Fibroblast of lung (primary cell): Measurements from ENCODE around the gene SCML2. TPM values are rescaled to one million over a fixed set of nuclear protein-coding genes. Genes with fewer than 3 reads are reported as not detected.

Experiments
- DNase-seq, 2 donors: peaks; one replicate each; pipeline versions ENCODE4 v3.0.0 to v3.0.0-alpha.2; 2010; ENCODE audit warnings: low read depth in 2 of 2
- H2AFZ ChIP-seq: 2 replicates; pipeline ENCODE4 v1.5.1; 2012; ENCODE audit warnings: low read length, control low read depth, inconsistent platforms
- H3K27ac ChIP-seq: 2 replicates; pipeline ENCODE4 v1.5.1; 2011; ENCODE audit warnings: low read length, control low read depth; ENCODE audit not compliant: insufficient read depth
- H3K27me3 ChIP-seq: 2 replicates; pipeline ENCODE4 v1.5.1; 2011; ENCODE audit warnings: mild to moderate bottlenecking, low read length; ENCODE audit not compliant: control insufficient read depth, insufficient read depth
- H3K36me3 ChIP-seq: 2 replicates; pipeline ENCODE4 v1.5.1; 2011; ENCODE audit warnings: low read length; ENCODE audit not compliant: control insufficient read depth, insufficient read depth
- H3K4me1 ChIP-seq: 2 replicates; pipeline ENCODE4 v1.5.1; 2011; ENCODE audit warnings: low read length; ENCODE audit not compliant: control insufficient read depth, insufficient read depth; ENCODE audit errors: extremely low read depth
- H3K4me2 ChIP-seq: 2 replicates; pipeline ENCODE4 v1.5.1; 2011; ENCODE audit warnings: low read length, control low read depth; ENCODE audit not compliant: insufficient read depth; ENCODE audit errors: extremely low read depth
- H3K4me3 ChIP-seq, 4 experiments: fragments of 200-600 bp in 1 of 4; sonication (generic) in 1 of 4; replicated peaks in 1 of 4; 2 replicates each; pipeline ENCODE4 v1.5.1; 2011 to 2016; ENCODE audit warnings: low read length in 4 of 4, low read depth in 3 of 4, mild to moderate bottlenecking in 3 of 4, control low read depth in 2 of 4, inconsistent platforms in 1 of 4, mixed read lengths in 1 of 4; ENCODE audit not compliant: insufficient read depth in 1 of 4; ENCODE audit errors: control extremely low read depth in 1 of 4
- H3K79me2 ChIP-seq: 2 replicates; pipeline ENCODE4 v1.5.1; 2012; ENCODE audit warnings: mild to moderate bottlenecking, low read length, inconsistent platforms; ENCODE audit not compliant: control insufficient read depth, insufficient read depth
- H3K9ac ChIP-seq: 2 replicates; pipeline ENCODE4 v1.5.1; 2011; ENCODE audit warnings: mild to moderate bottlenecking, low read length, control low read depth; ENCODE audit not compliant: insufficient read depth
- H3K9me3 ChIP-seq: 2 replicates; pipeline ENCODE4 v1.5.1; 2012; ENCODE audit warnings: low read depth, low read length; ENCODE audit not compliant: control insufficient read depth, insufficient read depth
- H4K20me1 ChIP-seq: 2 replicates; pipeline ENCODE4 v1.5.1; 2011; ENCODE audit warnings: low read length; ENCODE audit not compliant: control insufficient read depth, insufficient read depth; ENCODE audit errors: extremely low read depth
- EZH2 ChIP-seq: IDR thresholded peaks from 2 replicates; pipeline ENCODE4 v1.5.1; 2012; ENCODE audit warnings: low read length, control low read depth, mild to moderate bottlenecking; ENCODE audit errors: missing control alignments
- polyA plus RNA-seq, 2 donors: library from polyadenylated mRNA; depleted of rRNA in 1 of 2; stranded (reverse) in 1 of 2; unstranded in 1 of 2; fragments of >200 nt; gene quantifications; 2 replicates each; pipeline ENCODE4 v1.2.1, GENCODE V29; 2011 to 2012; ENCODE audit warnings: missing spikeins in 1 of 2
- total RNA-seq: library from RNA; depleted of rRNA; stranded (reverse); fragments of >200 nt; gene quantifications from 2 replicates; pipeline ENCODE4 v1.2.1, GENCODE V29; 2014
- TF ChIP-seq, protein P1 (sequence below), 2 donors: IDR thresholded peaks in 1 of 2; conservative IDR thresholded peaks in 1 of 2; 1 replicate in 1 of 2; 2 replicates in 1 of 2; pipeline ENCODE4 v1.5.1; 2011 to 2012; ENCODE audit warnings: low read length in 2 of 2, control low read depth in 1 of 2, inconsistent platforms in 1 of 2, low read depth in 1 of 2, mild to moderate bottlenecking in 1 of 2

Gene SCML2
- total and polyA plus RNA-seq, 2 donors (not counting 1 experiment from before 2014, with no cell fraction given): 1.7 to 1.8 TPM

DNA sequence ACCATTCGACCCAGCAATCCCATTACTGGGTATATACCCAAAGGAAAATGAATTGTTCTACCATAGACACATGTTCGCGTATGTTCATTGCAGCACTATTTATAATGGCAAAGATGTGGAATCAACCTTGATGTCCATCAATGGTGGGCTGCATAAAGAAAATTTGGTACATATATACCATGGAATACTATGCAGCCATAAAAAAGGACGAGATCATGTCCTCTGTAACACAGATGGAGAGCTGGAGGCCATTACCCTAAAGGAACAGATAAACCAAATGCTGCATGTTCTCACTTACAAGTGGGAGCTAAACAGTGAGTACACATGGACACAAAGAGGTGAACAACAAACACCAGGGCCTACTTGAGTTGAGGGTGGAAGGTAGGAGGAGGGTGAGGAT is 45.1 kb downstream of the SCML2 start:
- Histone ChIP-seq H3K4me3 (no peak overlapping the region), H3K4me2 (no peak overlapping the region), H2AFZ (no peak overlapping the region), H3K27ac (no peak overlapping the region), H4K20me1 (no peaks in the 10 kb centered on the region), H3K79me2 (no peaks in the 10 kb centered on the region), H3K4me1 (no peaks in the 10 kb centered on the region), H3K36me3 (no peaks in the 10 kb centered on the region), H3K9ac (no peak overlapping the region), H3K27me3 (no peaks in the 10 kb centered on the region), H3K9me3 (no peaks in the 10 kb centered on the region)
- TF ChIP-seq, protein P1, sequence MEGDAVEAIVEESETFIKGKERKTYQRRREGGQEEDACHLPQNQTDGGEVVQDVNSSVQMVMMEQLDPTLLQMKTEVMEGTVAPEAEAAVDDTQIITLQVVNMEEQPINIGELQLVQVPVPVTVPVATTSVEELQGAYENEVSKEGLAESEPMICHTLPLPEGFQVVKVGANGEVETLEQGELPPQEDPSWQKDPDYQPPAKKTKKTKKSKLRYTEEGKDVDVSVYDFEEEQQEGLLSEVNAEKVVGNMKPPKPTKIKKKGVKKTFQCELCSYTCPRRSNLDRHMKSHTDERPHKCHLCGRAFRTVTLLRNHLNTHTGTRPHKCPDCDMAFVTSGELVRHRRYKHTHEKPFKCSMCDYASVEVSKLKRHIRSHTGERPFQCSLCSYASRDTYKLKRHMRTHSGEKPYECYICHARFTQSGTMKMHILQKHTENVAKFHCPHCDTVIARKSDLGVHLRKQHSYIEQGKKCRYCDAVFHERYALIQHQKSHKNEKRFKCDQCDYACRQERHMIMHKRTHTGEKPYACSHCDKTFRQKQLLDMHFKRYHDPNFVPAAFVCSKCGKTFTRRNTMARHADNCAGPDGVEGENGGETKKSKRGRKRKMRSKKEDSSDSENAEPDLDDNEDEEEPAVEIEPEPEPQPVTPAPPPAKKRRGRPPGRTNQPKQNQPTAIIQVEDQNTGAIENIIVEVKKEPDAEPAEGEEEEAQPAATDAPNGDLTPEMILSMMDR (conservative IDR thresholded peaks at IDR 0.05 in 1 of 2, IDR thresholded peaks at IDR 0.05 in 1 of 2; ENCODE audit: low read depth in 1 of 2, low read length in 2 of 2): no peak
- no peak for TF ChIP-seq EZH2
- DNase-seq: no peak

DNA sequence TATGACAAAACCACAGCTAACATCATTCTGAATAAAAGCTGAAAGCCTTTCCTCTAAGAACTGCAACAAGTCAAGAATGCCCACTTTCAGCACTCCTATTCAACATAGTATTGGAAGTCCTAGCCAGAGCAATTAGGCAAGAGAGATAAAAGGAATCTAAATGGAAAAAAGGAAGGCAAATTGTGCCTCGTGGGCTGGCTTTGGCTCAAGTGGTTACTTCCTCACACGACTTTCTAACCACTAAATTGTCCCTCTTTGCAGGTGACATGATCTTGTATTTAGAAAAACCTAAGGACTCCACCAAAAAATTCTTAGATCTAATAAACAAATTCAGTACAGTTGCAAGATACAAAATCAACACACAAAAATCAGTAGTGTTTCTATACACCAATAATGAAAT is 57.2 kb downstream of the SCML2 start:
- Histone ChIP-seq H3K4me3 (no peak overlapping the region), H3K9me3 (no peaks in the 10 kb centered on the region), H3K9ac (no peak overlapping the region), H4K20me1 (no peaks in the 10 kb centered on the region), H3K79me2 (no peaks in the 10 kb centered on the region), H3K4me2 (no peak overlapping the region), H2AFZ (no peak overlapping the region), H3K4me1 (no peaks in the 10 kb centered on the region), H3K27ac (no peak overlapping the region), H3K27me3 (no peaks in the 10 kb centered on the region), H3K36me3 (no peaks in the 10 kb centered on the region)
- no peak for DNase-seq
- TF ChIP-seq, protein P1 (conservative IDR thresholded peaks at IDR 0.05 in 1 of 2, IDR thresholded peaks at IDR 0.05 in 1 of 2; ENCODE audit: low read depth in 1 of 2, low read length in 2 of 2): no peak
- TF ChIP-seq EZH2: no peak

DNA sequence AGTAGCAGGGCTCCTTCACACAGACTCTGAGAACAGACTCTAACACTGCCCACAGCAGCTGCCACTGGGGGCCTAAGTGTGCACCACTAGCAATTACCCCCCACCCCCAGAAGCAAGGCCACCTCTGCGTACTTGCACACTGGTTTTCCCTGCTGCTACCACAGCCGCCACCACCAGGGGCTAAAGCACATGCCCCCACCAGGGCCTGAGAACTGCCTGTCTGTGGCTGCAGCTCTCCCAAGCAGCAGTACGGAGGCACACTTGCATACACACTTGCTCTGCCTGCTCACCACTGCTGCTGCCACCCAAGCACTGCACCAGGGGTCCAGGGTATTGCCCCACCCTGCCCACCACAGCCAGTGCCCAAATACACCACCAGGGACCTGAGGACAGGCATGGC is 59.6 kb downstream of the SCML2 start:
- no peak overlapping the region for H3K9ac ChIP-seq
- TF ChIP-seq EZH2: no peak
- TF ChIP-seq, protein P1 (conservative IDR thresholded peaks at IDR 0.05 in 1 of 2, IDR thresholded peaks at IDR 0.05 in 1 of 2; ENCODE audit: low read depth in 1 of 2, low read length in 2 of 2): no peak
- H3K79me2 ChIP-seq: no peaks in the 10 kb centered on the region
- no peak overlapping the region for H3K27ac ChIP-seq
- no peaks in the 10 kb centered on the region for H3K9me3 ChIP-seq
- no peaks in the 10 kb centered on the region for H3K4me1 ChIP-seq
- no peaks in the 10 kb centered on the region for H3K36me3 ChIP-seq
- H3K4me3 ChIP-seq: no peak overlapping the region
- no peaks in the 10 kb centered on the region for H4K20me1 ChIP-seq
- no peak for DNase-seq
- no peak overlapping the region for H2AFZ ChIP-seq
- H3K4me2 ChIP-seq: no peak overlapping the region
- no peaks in the 10 kb centered on the region for H3K27me3 ChIP-seq
